Skin of body (tissue), 2 donors: ENCODE results near the gene C11orf21. TPM values are rescaled to one million over a fixed set of nuclear protein-coding genes. Genes with fewer than 3 reads are reported as not detected.
"Not testable (repeated sequence)": the region's sequence is repeated elsewhere in the genome, so short reads cannot be mapped to it uniquely, and the experiment has no call there.

Experiments used
- DNase-seq: peaks from one replicate; lab custom pipeline; 2025; lab: John Stamatoyannopoulos, UW
- total RNA-seq: library from RNA; depleted of rRNA; stranded (reverse); fragments of >200 nt; gene quantifications from one replicate; pipeline ENCODE4 v1.2.3, GENCODE V29; 2014

The C11orf21 gene
- 2.0 TPM for total RNA-seq

GRCh38 chr11:2301631-2302305, at the start of gene C11orf21, which contains the start of gene TSPAN32:
Gene C11orf21 (minus strand): TSS chr11:2301918. CDS start chr11:2301808, 110 bp downstream.
Gene TSPAN32 (plus strand): TSS chr11:2302013. CDS start chr11:2302150, 137 bp downstream.
- no peak for DNase-seq

DNA sequence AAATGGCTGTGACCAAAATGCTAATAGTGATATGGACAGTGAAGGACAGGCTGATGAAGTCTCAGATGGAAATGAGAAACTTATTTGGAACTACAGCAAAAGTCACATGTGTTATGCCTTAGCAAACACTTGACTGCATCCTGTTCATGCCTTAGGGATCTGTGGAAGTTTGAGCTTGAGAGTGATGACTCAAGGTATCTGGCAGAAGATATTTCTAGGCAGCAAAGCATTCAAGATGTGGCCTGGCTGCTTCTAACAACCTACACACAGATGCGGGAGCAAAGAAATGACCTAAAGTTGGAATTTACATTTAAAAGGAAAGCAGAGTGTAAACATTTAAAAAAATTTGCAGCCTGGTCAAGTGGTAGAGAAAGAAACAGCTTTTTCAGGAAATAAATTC, 47.3 kb upstream of the C11orf21 start:
- DNase-seq: no peak

DNA sequence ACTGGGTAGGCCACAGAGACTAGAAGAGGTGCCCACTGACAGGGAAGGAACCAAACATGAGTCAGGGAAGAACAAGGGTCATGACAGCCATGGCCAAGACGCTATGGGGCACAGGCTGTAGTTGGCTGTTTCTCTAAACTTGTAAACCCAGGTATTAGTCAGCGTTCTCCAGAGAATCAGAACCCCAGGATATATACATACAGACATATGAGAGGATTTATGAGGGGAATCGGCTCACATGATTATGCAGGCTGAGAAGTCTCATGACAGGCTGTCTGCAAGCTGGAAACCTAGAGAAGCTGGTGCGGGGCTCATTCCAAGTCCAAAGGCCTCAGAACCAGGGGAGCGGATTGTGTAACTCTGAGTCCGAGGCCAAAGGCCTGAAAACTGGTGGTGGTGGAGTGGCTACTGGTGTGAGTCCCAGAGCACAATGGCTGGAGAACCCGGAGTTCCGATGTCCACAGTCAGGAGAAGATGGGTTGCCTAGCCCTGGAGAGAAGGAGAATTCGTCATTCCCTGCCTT, 45.7 kb upstream of the C11orf21 start:
- DNase-seq: no peak

DNA sequence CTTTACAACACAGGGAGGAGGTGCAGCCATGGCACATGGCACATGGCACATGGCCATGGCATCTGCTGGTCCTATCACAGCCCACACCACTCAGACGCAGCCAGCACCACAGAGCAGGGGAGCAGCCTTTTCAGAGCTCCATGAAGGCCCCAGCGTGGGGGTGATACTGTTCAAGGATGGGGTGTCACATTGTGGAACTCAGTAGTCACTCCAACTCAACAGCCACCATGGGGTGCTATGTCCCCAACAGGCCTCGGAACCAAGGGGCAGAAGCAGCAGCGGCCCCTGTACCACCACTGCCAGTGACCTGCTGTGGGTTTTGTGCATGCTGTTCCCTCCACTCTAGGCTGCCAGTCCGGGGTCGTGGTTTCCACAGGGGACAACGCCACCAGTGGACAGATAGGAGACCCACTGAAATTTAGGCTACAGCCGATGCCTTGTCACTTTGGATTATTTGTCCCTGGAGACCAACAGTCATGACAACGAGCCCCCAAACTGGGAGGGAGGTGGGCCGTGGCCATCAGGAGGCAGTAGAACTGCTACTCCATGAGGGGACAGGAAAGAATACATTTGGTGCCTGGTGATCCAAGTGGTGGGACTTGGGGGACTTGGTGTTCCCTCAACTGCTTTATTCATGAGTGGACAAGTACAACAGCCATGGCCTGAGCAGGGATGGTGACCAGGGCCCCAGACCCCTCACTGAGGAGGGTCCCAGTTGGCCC, 45.0 kb upstream of the C11orf21 start:
- no peak for DNase-seq

DNA sequence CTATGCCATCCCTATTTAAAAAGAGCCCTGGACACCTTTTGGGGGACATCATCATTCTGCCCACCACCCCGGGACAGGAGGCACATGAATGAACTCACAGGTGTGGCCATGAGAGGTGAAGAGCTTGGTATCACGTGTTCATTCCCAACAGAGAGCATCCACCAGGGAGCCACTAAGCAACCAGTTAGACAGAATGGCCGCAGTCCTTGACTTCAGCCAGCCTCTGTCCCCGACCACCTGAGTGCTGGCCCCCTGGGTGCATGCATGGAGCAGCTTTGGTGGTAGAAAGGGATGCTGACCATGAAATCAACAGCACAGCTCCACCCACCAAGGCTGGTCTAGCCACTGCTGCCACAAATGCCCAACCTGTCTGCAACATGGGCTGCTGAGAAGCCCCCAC, 44.3 kb upstream of the C11orf21 start:
- DNase-seq: no peak

DNA sequence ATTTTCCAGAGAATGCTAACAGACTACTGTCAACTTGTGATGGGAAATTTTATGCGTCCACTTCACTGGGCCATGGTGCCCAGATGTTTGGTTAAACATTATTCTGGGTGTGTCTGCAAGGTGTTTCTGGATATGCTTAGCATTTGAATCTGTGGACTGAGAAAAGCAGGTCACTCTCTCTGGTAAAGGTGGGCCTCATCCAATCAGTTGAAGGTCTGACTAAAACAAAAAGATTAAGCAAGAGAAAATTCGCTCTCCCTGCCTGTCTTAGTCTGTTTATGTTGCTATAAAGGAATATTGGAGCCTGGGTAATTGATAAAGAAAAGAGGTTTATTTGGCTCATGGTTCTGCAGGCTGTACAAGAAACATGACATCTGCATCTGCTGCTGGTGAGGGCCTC, 43.3 kb upstream of the C11orf21 start:
- no peak for DNase-seq

GRCh38 chr11:2343502-2343901, 41.8 kb upstream of the C11orf21 start:
- DNase-seq: no peak

DNA sequence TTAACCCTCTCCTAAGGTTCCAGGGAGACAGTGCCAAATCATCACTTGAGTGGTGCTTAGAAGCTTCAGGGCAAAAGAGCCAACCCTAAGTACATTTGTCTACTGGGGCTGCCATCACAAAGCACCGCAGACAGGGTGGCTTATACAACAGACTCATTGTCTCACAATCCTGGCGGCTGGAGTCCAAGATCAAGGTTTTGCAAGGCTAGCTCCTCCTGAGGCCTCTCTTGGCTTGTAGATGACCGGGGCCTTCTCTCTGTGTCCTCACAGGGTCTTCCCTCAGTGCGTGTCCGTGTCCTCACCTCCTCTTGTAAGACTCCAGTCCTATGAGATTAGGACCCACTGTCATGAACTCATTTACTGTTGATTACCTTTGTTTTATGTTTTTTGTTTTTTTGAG, 41.3 kb upstream of the C11orf21 start:
- DNase-seq: no peak

DNA sequence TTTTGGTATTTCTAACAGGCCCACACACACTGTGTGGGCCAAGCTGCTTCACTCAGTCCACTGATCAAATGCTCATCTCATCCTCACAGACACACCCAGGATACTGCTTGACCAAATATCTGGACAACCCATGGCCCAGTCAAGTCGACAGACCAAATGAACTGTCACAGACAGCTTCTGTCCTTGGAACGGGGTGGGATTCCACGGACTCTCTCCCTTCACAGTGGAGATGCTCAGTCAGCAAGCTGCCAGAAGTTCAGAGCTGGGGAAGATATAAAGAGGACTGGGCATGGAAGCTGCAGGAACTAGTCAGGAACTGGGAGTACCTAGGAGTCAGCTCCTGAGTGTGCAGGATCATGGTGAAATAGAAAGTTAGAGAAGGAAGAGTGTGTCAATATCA, 40.8 kb upstream of the C11orf21 start:
- DNase-seq: no peak

- not testable (repeated sequence) for DNase-seq
Observed at GRCh38 chr11:2338760-2339159, 37.0 kb upstream of the C11orf21 start.

DNA sequence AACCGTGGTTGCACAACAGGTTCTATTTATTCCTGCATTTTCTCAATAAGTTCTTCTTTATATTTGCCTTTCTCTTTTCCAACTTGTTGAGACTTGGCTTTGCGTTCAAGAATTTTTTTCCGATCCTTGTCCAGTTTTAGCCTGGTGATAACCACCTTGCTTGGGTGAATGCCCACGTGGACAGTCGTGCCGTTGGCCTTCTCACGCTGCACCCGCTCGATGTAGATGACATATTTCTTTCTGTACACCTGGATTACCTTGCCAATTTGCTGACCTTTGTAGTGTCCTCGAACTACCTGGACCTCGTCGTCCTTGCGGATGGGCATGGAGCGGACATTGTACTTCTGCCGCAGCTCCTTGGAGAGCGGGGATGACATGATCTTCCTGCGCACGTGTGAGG, 33.6 kb upstream of the C11orf21 start:
- not testable (repeated sequence) for DNase-seq

DNA sequence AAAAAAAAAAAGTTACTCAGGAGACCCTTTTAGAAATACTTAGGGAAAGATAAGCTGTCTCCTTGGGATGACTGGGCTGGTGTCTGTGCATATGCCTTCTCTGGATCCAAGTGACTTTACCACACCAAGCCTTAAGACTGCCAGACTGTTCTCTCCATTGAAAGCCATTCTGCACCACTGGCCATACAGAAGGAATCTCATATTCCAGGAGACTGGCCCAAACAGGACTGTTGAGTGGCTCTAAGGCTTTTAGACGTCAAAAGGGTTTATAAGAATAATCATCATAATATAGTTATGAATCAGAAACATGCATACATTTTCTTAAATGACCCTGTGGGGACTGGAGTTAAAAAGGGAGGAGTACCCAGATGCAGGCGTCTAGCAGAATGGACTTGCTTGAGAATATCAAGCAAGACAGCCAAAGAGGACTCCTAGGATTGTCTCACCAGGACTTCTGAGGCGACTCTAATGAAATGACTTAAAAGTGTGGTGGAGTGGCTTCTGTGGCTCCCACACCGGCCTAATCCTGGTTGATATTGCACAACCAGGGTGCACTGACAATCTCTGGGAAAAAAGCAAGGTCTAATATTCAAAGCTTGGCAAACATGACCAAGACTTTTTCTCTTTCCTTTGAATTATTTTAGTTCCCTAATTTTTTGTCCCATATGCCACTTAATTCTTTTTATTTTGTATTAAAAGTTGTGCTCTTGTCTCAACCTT, 31.9 kb upstream of the C11orf21 start:
- DNase-seq: not testable (repeated sequence)

GRCh38 chr11:2332569-2332968, 30.9 kb upstream of the C11orf21 start:
- DNase-seq: not testable (repeated sequence)

DNA sequence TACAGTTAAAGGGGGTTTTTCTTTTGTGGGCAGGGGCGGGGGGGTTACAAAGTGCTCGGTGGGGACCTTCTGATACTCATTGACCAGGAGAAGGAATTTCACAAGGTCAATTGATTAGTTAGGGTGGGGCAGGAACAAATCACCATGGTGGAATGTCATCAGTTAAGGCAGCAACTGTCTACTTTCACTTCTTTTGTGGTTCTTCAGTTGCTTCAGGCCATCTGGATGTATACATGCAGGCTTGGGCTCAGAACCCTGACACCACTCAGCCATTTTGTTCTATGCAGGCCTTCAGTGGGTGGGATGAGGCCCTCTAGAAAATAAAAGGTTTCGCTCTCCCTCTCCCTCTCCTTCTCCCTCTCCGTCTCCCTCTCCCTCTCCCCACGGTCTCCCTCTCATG, 29.7 kb upstream of the C11orf21 start:
- no peak for DNase-seq

GRCh38 chr11:2330696-2331095, 29.0 kb upstream of the C11orf21 start:
- no peak for DNase-seq

DNA sequence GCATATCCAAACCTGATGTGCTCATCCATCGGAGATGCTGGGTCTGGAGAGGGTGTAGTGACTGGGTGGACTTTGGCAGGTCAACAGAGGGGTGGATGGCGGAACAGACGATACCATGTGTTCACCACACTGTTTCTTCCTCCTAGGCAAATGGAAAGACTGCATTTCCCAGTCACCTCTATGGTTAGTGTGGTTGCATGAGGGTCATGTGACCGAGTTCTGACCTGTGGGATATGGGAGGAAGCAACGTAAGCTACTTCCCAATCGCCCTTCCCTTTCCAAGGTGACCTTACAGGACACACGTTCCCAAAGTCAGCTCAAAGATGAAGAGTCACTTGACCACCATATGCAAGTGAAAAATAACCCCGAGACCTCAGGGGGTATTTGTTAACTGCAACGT, 27.8 kb upstream of the C11orf21 start:
- no peak for DNase-seq

- DNase-seq: no peak
Observed at GRCh38 chr11:2328656-2329354, 27.1 kb upstream of the C11orf21 start.

DNA sequence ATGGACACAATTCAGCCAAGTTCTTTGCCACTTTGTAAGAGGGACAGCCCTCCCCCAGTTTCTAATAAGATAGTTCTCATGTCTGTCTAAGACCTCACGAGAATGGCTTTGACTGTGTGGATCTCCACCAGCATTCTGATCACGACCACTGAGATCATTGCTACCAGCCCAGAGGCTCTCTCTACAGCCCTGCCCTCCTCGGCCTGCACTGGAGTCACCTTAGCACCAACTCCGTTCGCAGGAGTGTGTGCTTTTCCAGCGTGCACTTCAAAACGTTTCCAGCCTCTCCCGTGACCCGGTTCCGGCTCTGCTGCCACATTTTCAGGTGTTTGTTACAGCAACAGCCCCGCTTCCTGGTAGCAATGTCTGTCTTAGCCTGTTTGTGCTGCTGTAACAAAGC, 26.3 kb upstream of the C11orf21 start:
- DNase-seq: no peak

DNA sequence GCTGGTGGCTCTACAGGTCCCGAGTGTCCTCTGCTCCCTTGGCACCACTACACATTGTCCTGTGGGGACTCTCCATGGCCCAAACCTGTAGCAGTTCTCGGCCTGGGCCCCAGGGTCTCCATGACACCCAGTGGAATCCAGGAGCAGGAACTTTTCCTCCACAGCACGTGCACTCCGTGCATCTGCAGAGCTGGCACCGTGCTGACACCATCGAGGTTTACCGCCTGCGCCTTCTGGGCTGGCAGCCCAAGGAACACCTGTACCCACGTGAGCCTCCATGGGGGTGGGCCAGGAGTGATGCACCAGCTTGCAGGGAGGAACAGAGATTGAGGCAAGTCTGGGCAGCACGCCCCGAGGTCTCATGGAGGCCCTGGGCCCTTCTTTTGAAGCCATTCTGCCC, 25.3 kb upstream of the C11orf21 start:
- DNase-seq: no peak

- no peak for DNase-seq
Observed at GRCh38 chr11:2325719-2326118, 24.0 kb upstream of the C11orf21 start.

GRCh38 chr11:2325123-2325522, 23.4 kb upstream of the C11orf21 start:
- no peak for DNase-seq

DNA sequence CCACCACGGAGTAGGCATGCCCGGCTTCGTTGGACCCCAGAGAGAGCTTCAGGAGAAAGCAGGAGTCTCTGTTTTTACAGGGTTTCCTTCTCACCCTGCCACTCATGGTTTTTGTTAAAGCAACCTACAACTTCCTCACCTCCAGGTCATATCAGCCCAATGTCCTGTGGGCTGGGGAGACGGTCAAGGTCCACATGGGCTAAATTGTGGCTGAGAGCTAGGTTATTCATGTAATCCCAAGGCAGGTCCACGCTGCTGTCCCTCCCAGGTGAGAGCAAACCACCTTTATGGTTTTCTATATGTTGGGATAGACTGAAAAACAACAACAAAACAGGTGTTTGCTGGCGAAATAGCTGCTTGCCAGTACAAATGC, 19.6 kb upstream of the C11orf21 start:
- no peak for DNase-seq
